GM13976 (cell line): Measurements from ENCODE around the gene TENM4.

Experiments
- DNase-seq: peaks from one replicate; pipeline ENCODE4 v3.0.0; 2012; ENCODE audit warnings: low spot score
- in situ Hi-C: fragments of 300-500 bp; cut with MboI; formaldehyde crosslinking; loops from one replicate; pipeline ENCODE4 v1.12.0; 2022; ENCODE audit warnings: low sequenced_read_pairs, mixed read lengths, inconsistent platforms; ENCODE audit not compliant: unreplicated experiment
- TF ChIP-seq, protein P1 (sequence below): IDR thresholded peaks from 2 replicates; pipeline ENCODE4 v1.5.1; 2012; ENCODE audit warnings: borderline replicate concordance, mild to moderate bottlenecking; ENCODE audit not compliant: insufficient read depth; ENCODE audit errors: extremely low read depth, missing control alignments, control extremely low read depth

TENM4 gene

DNA sequence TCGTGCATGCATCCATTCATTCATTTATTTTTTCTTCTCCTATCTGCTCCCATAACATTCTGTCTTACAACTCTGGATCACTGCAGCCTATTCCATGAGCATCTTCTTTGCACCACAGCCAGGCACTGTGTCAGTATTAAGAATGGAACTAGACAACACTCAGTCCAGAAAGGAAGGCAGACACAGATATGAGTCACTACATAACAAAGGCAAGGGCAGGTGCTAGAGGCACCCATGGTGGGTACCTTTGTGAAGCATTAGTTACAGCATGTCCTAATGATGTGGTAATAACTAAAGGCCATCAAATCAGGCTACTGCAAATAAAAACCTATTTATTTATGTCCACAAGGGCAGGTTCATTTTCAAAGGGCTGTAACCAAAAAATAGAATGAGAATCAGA is 28.1 kb downstream of the TENM4 start:
- in situ Hi-C loops: no loop called here
- TF ChIP-seq, protein P1, sequence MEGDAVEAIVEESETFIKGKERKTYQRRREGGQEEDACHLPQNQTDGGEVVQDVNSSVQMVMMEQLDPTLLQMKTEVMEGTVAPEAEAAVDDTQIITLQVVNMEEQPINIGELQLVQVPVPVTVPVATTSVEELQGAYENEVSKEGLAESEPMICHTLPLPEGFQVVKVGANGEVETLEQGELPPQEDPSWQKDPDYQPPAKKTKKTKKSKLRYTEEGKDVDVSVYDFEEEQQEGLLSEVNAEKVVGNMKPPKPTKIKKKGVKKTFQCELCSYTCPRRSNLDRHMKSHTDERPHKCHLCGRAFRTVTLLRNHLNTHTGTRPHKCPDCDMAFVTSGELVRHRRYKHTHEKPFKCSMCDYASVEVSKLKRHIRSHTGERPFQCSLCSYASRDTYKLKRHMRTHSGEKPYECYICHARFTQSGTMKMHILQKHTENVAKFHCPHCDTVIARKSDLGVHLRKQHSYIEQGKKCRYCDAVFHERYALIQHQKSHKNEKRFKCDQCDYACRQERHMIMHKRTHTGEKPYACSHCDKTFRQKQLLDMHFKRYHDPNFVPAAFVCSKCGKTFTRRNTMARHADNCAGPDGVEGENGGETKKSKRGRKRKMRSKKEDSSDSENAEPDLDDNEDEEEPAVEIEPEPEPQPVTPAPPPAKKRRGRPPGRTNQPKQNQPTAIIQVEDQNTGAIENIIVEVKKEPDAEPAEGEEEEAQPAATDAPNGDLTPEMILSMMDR: no peak
- no peak for DNase-seq

DNA sequence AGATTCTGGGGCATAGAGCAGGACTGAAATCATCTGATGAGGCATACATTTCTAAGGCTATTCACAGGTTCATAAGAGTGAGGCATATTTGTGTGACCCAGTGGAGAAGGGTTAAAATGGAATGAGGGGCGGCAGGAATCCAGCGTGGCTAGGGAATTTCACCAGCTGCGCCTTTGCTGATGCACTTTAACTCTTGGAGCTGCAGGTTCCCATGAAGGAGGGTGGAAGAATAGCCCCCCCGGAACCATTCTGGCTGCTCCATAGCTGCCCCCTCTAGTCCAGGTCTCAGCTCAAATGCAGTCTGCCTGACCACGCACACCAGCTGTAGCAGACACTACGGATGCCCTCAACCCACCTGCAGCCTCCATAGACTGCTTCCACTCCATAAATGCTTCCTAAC is 31.5 kb downstream of the TENM4 start:
- no peak for DNase-seq
- TF ChIP-seq, protein P1: no peak
- in situ Hi-C loops: no loop called here

DNA sequence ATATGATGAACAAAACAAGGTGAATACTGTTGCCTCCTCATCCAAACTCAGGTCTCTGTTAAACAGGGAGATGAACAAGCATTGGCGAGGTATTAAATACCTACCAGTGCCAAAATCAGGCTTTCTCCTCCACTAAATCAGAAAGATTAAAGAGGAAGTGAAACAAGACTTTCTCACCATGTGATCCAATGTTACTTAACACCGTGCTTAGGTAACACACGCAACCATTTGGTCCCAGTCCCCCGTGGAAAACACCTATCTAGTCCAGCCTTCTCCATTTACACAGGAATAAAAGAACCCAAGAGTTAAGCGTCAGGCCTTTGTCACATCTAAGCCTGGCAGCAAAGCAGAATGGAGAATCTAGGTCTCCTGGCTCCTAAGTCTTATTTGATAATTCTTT is 34.5 kb downstream of the TENM4 start:
- TF ChIP-seq, protein P1: no peak
- in situ Hi-C loops: no loop called here

DNA sequence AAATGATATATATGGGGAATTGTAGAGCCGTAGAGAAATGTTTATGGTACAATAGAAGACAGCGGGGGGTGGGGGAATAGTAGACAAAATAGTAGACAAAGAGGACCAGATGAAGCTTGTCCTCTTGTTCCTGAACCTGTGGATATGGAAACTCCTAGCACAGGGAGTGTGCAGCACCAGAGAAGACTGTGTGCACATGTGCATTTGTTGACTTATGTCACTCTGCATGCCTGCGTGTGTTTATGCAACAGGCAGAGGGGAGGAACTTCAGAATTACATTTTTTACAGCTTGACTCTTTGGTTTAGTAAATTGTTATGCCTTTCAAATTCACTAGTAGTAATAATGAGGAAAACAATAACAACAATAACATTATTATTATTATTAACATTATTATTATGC is 36.0 kb downstream of the TENM4 start:
- DNase-seq: no peak
- in situ Hi-C loops: no loop called here
- TF ChIP-seq, protein P1: no peak

More for the DNA sequence above, 34.5 kb downstream of the TENM4 start:
- peak; percentile 55 for DNase-seq

DNA sequence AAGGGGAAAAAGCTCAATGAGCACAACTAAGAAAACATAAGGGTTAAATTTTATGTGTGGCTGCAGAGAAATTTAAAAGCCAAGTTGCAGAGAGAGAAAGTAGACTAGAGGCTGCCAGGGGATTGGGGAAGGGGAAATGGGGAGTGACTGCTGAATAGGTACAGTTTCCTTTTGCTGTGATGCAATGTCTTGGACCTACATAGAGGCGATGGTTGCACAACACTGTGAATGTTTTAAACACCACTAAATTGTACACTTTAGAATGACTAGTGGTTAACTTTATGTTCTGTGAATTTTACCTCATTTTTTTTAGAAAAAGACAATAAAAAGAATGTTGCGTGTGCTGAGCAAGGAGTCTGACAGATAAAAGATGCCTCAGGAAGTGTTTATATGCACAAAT is 36.5 kb downstream of the TENM4 start:
- TF ChIP-seq, protein P1: no peak
- in situ Hi-C loops: no loop called here
- DNase-seq: no peak

DNA sequence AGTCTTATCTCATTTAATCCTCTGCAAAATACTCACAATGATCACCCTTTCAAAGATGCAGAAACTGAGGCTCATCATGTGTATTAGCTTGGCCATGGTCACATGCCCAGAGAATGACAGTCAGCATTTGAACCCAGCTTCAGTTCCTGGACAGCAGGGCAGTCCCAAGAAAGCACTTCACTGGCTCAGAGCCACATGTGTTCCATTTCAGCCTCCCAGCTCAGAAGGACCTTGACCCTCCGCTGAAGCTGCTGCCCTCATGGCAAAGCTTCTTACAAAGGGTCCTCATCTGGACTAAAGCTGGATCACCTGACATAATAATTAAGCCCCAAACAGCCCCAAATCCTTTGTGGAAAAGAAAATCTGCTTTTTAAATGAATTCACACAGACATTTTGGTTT is 37.0 kb downstream of the TENM4 start:
- TF ChIP-seq, protein P1: no peak
- DNase-seq: no peak
- in situ Hi-C loops: no loop called here

DNA sequence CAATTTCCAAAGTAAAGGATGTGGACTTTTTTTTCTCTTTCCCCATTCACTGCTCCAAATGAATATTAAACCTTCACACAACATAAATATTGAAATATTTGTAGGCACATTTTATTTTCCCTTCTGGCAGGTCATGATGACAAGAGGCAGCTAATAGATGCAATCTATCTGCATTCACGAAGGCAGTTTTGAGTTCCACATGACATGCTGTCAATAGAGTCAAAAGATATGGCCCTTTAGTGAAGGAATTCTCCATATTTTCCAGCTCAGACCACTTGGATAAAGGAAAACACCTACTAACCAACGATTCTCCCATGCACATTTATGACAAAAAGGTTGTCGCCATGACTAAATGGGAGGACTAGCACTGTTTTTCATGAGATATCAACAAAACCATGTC is 37.9 kb downstream of the TENM4 start:
- in situ Hi-C loops: no loop called here
- TF ChIP-seq, protein P1: no peak
- DNase-seq: no peak
